DMS53 treated with DMSO at 0.1 percent for 48 hours (cell line): ENCODE measurements around the gene GTPBP10.

Source experiments
- DNase-seq: peaks from one replicate; lab custom pipeline; 2025; ENCODE audit not compliant: unreplicated experiment; lab: John Stamatoyannopoulos, UW

Gene GTPBP10

GRCh38 chr7:90351987-90352386, 5.5 kb downstream of the GTPBP10 start:
- no peak for DNase-seq

GRCh38 chr7:90383422-90383821, 36.9 kb downstream of the GTPBP10 start:
- no peak for DNase-seq

GRCh38 chr7:90383861-90384260, 37.3 kb downstream of the GTPBP10 start:
- DNase-seq, result no peak

- no peak for DNase-seq
These were observed 37.9 kb downstream of the GTPBP10 start for GRCh38 chr7:90384433-90384832.

- no peak for DNase-seq
These were observed 41.1 kb downstream of the GTPBP10 start for GRCh38 chr7:90387470-90388240.

GRCh38 chr7:90390926-90391325, 44.4 kb downstream of the GTPBP10 start:
- DNase-seq, result no peak

- no peak for DNase-seq
These were observed 45.0 kb downstream of the GTPBP10 start for GRCh38 chr7:90391488-90391887.

GRCh38 chr7:90396420-90396819, 49.9 kb downstream of the GTPBP10 start:
- DNase-seq, result no peak

GRCh38 chr7:90401989-90402388, 55.5 kb downstream of the GTPBP10 start:
- DNase-seq, result no peak

GRCh38 chr7:90402785-90403173, 56.3 kb downstream of the GTPBP10 start:
- DNase-seq, result no peak

GRCh38 chr7:90403174-90404113, 56.9 kb downstream of the GTPBP10 start, which contains the start of gene CLDN12:
CLDN12 (plus strand) TSS chr7:90403461; CDS start chr7:90412677, 9,216 bp downstream.
- peak; percentile 93 for DNase-seq

GRCh38 chr7:90404777-90405176, 58.3 kb downstream of the GTPBP10 start:
- no peak for DNase-seq

GRCh38 chr7:90407484-90407821, 60.9 kb downstream of the GTPBP10 start:
- no peak for DNase-seq

- DNase-seq, result no peak
These were observed 61.6 kb downstream of the GTPBP10 start for GRCh38 chr7:90408142-90408541.

- no peak for DNase-seq
These were observed 63.2 kb downstream of the GTPBP10 start for GRCh38 chr7:90409667-90410066.

GRCh38 chr7:90411510-90411909, 65.0 kb downstream of the GTPBP10 start:
- peak; percentile 80 for DNase-seq

GRCh38 chr7:90412458-90413184, 66.1 kb downstream of the GTPBP10 start:
- peak; percentile 23 for DNase-seq

GRCh38 chr7:90413185-90413528, 66.6 kb downstream of the GTPBP10 start:
- DNase-seq, result no peak

- no peak for DNase-seq
These were observed 75.1 kb downstream of the GTPBP10 start for GRCh38 chr7:90421651-90422050.

GRCh38 chr7:90424720-90425119, 78.2 kb downstream of the GTPBP10 start:
- no peak for DNase-seq

GRCh38 chr7:90425376-90425775, 78.9 kb downstream of the GTPBP10 start:
- peak; percentile 67 for DNase-seq
